Retinal pigment epithelial cell (primary cell): ENCODE results near the gene CNIH1.

Experiments used
- DNase-seq: peaks from one replicate; pipeline ENCODE4 v3.0.0-alpha.2; 2010; ENCODE audit warnings: low read depth
- H3K4me3 ChIP-seq: 2 replicates; pipeline ENCODE4 v1.5.1; 2011; ENCODE audit warnings: mild to moderate bottlenecking, low read length, control low read depth, moderate library complexity
- TF ChIP-seq, protein P1 (sequence below): conservative IDR thresholded peaks from 2 replicates; pipeline ENCODE4 v1.5.1; 2011; ENCODE audit warnings: low read depth, low read length, control low read depth, inconsistent platforms

Gene CNIH1

GRCh38 chr14:54440873-54441868, at the start of gene CNIH1:
Gene CNIH1 (minus strand): TSS chr14:54441374. CDS start chr14:54441327, 47 bp downstream.
- TF ChIP-seq, protein P1, sequence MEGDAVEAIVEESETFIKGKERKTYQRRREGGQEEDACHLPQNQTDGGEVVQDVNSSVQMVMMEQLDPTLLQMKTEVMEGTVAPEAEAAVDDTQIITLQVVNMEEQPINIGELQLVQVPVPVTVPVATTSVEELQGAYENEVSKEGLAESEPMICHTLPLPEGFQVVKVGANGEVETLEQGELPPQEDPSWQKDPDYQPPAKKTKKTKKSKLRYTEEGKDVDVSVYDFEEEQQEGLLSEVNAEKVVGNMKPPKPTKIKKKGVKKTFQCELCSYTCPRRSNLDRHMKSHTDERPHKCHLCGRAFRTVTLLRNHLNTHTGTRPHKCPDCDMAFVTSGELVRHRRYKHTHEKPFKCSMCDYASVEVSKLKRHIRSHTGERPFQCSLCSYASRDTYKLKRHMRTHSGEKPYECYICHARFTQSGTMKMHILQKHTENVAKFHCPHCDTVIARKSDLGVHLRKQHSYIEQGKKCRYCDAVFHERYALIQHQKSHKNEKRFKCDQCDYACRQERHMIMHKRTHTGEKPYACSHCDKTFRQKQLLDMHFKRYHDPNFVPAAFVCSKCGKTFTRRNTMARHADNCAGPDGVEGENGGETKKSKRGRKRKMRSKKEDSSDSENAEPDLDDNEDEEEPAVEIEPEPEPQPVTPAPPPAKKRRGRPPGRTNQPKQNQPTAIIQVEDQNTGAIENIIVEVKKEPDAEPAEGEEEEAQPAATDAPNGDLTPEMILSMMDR: peak; percentile 82
- peak; percentile 73 for DNase-seq
- H3K4me3 ChIP-seq: peak within 1 kb of the TSS; percentile 90

- TF ChIP-seq, protein P1: no peak
- H3K4me3 ChIP-seq: no peak overlapping the region
- DNase-seq: no peak
Measured at GRCh38 chr14:54490445-54491175, 49.4 kb upstream of the CNIH1 start.

- DNase-seq: no peak
- H3K4me3 ChIP-seq: no peak overlapping the region
- TF ChIP-seq, protein P1: no peak
Measured at GRCh38 chr14:54489731-54490444, 48.7 kb upstream of the CNIH1 start.

- TF ChIP-seq, protein P1: no peak
- H3K4me3 ChIP-seq: peak overlapping the region; percentile 92
- DNase-seq: no peak
Measured at GRCh38 chr14:54489318-54489683, 48.1 kb upstream of the CNIH1 start.

DNA sequence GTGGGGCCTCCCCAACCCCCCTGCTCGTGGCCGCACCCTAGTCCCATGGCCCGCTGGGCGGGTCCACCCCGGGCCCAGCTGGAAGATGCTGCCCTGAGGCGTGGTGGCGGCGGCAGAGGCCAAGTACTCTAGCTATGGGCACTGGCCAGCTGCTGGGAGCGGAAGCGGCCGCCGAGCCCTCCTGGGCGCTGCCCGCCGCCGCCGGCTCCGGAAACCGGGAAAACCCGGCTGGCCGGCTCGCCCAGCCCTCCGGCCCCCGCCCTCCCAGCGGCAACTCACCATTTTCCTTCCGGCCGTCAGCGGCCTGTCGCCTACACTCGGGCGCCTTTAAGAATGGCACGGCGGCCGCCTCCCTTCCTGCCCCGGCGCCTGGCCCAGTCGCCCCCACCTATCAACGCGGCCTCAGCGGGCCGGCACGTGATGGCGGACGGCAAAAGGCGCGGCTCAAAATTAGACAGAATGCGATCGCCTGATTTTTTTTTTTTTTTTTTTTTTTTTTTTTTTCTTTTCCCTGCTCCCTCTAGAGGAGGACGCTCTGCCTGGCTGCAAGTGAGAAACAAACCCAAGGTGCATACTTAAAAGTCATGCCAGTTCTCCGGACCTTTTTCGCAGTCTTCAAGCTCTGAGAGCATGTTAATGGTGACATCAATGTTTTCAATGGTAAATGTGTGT, 47.6 kb upstream of the CNIH1 start, which contains the start of gene GMFB:
Gene GMFB, minus strand, starts transcription at position 335 of the 672 bp plus-strand sequence. Its CDS starts 53 bp downstream, at position 282.
- TF ChIP-seq, protein P1: peak; percentile 64
- H3K4me3 ChIP-seq: peak within 1 kb of the TSS; percentile 92
- DNase-seq: peak; percentile 65

- TF ChIP-seq, protein P1: peak; percentile 18
- DNase-seq: no peak
- peak overlapping the region; percentile 92 for H3K4me3 ChIP-seq
Measured at GRCh38 chr14:54488318-54488645, 47.1 kb upstream of the CNIH1 start.
